Duodenal mucosa (tissue), 2 donors: ENCODE data around the gene GNGT2.

Experiments used
- H3K27ac ChIP-seq: one replicate; pipeline ENCODE4 v1.7.0; 2013; ENCODE audit warnings: low read depth, low read length
- H3K27me3 ChIP-seq, 2 donors: one replicate each; pipeline ENCODE4 v1.7.0; 2013; ENCODE audit warnings: low read length in 2 of 2, control low read depth in 1 of 2; ENCODE audit not compliant: insufficient read depth in 2 of 2, control insufficient read depth in 1 of 2
- H3K36me3 ChIP-seq, 2 donors: one replicate each; pipeline ENCODE4 v1.7.0; 2013; ENCODE audit warnings: low read length in 2 of 2, control low read depth in 1 of 2; ENCODE audit not compliant: insufficient read depth in 2 of 2, control insufficient read depth in 1 of 2
- H3K4me1 ChIP-seq, 2 donors: one replicate each; pipeline ENCODE4 v1.7.0; 2013; ENCODE audit warnings: low read length in 2 of 2, control low read depth in 1 of 2; ENCODE audit not compliant: insufficient read depth in 2 of 2, control insufficient read depth in 1 of 2
- H3K4me3 ChIP-seq, 2 donors: one replicate each; pipeline ENCODE4 v1.7.0; 2013; ENCODE audit warnings: low read length in 2 of 2, low read depth in 1 of 2
- H3K9ac ChIP-seq, 2 donors: one replicate each; pipeline ENCODE4 v1.7.0; 2013; ENCODE audit warnings: low read length in 2 of 2, low read depth in 1 of 2
- H3K9me3 ChIP-seq, 2 donors: one replicate each; pipeline ENCODE4 v1.7.0; 2013; ENCODE audit warnings: low read length in 2 of 2, control low read depth in 1 of 2; ENCODE audit not compliant: control insufficient read depth in 1 of 2

The GNGT2 gene

DNA sequence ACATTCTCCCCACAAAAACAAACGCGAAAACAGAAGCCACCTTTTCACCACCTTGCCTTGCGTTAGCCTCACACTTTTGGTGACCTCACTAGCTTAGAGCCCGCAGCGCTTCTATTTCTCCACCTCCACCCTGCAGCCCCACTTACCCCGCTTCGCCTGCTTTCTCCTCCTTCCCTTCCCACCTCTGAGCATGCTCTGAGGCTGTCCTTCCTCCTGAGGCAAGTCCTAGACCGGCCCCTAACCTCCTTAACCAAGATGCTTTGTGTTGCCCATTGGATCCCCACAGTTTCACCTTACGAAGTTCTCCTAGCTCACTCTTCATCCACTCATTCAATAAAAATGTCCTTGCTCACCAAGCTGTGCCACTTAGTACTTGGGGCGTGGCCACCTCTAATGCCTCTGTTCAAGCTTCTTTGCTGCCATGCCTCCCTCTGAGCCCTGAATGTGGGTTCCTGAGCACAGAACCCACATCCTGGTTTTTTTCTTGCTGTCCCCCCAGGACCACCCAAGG is 1.3 kb downstream of the GNGT2 start:
- peaks cover 4 to 5% of the 10 kb centered on the region in 2 donors for H3K27me3 ChIP-seq

GRCh38 chr17:49204516-49204915 is 5.9 kb downstream of the GNGT2 start:
- Histone ChIP-seq H3K36me3 (no peaks in the 10 kb centered on the region), H3K27me3 (peaks cover 4 to 5% of the 10 kb centered on the region in 2 donors), H3K4me3 (no peak overlapping the region), H3K4me1 (peaks cover 6 to 8% of the 10 kb centered on the region in 2 donors), H3K27ac (no peak overlapping the region), H3K9me3 (no peaks in the 10 kb centered on the region), H3K9ac (no peak overlapping the region)

More for the DNA sequence above, 1.3 kb downstream of the GNGT2 start:
- Histone ChIP-seq H3K9me3 (no peaks in the 10 kb centered on the region), H3K4me3 (peak overlapping the region; percentile 13 to 62), H3K27ac (no peak overlapping the region), H3K9ac (no peak overlapping the region), H3K36me3 (no peaks in the 10 kb centered on the region), H3K4me1 (peaks cover 16 to 19% of the 10 kb centered on the region in 2 donors)

DNA sequence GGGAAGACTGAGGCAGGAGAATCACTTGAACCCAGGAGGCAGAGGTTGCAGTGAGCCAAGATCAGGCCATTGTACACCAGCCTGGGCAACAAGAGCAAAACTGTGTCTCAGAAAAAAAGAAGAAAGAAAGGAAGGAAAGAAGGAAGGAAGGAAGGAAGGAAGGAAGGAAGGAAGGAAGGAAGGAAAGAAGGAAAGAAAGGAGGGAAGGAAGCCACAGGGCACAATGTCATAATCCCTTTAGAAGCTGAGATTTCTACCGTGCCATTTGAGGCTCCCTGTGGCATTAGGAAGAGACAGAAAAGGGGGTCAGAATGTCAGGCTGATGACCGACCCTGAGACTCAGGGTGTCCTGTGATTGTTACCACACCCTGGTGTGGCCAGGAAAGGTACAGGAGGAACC is 6.6 kb downstream of the GNGT2 start:
- H3K9me3 ChIP-seq, result no peaks in the 10 kb centered on the region
- no peak overlapping the region for H3K9ac ChIP-seq
- no peak overlapping the region for H3K4me3 ChIP-seq
- no peak overlapping the region for H3K27ac ChIP-seq
- peaks cover 0 to under 1% of the 10 kb centered on the region in 2 donors for H3K4me1 ChIP-seq
- H3K27me3 ChIP-seq, result peaks cover 0 to under 1% of the 10 kb centered on the region in 2 donors
- no peaks in the 10 kb centered on the region for H3K36me3 ChIP-seq

DNA sequence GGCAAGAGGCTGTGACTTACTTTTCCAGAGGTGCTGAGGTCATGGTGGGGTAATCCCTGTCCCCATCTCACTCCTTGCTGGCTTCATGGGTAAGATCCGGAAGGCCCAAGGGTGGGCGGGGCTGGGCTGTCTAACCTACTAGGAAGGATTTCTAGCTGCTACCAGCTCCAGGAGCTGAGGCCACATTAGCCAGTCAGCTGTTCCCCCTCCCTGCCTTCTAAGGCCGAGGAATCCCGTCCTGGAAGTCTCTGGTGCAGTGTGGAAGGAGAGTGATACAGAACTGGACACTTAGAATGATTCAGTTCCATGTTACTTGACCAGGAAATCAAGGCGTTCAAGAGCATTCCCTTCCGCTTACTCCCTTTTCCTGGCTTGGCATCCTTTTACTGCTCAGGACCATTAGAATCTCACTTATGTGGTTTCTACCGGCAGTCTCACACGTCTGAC is 8.9 kb downstream of the GNGT2 start:
- Histone ChIP-seq H3K27me3 (no peaks in the 10 kb centered on the region), H3K4me3 (no peak overlapping the region), H3K9ac (no peak overlapping the region), H3K27ac (no peak overlapping the region), H3K36me3 (no peaks in the 10 kb centered on the region), H3K9me3 (no peaks in the 10 kb centered on the region), H3K4me1 (no peaks in the 10 kb centered on the region)

GRCh38 chr17:49200423-49201083 is 9.8 kb downstream of the GNGT2 start:
- H3K27ac ChIP-seq, result no peak overlapping the region
- no peaks in the 10 kb centered on the region for H3K36me3 ChIP-seq
- no peaks in the 10 kb centered on the region for H3K4me1 ChIP-seq

DNA sequence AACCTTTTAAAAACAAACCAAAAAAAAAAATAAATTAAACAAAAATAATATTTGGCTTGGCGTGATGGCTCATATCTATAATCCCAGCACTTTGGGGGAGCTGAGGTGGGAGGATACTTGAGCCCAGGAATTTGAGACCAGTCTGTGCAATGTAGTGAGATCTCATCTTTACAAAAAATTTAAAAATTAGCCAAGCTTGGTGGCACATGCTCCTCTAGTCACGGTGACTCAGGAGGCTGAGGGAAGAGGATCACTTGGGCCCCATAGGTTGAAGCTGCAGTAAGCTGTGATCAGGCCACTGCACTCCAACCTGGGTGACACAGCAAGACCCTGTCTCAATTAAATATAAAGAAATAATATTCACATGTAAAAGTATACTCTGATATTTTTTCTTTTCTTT is 12.2 kb downstream of the GNGT2 start:
- Histone ChIP-seq H3K27me3 (no peaks in the 10 kb centered on the region), H3K4me3 (no peak overlapping the region), H3K9ac (no peak overlapping the region), H3K4me1 (peaks cover 4% of the 10 kb centered on the region in 2 donors), H3K27ac (no peak overlapping the region), H3K9me3 (no peaks in the 10 kb centered on the region), H3K36me3 (no peaks in the 10 kb centered on the region)

More at GRCh38 chr17:49200423-49201083, 9.8 kb downstream of the GNGT2 start:
- Histone ChIP-seq H3K4me3 (no peak overlapping the region), H3K9me3 (no peaks in the 10 kb centered on the region), H3K27me3 (no peaks in the 10 kb centered on the region), H3K9ac (no peak overlapping the region)

DNA sequence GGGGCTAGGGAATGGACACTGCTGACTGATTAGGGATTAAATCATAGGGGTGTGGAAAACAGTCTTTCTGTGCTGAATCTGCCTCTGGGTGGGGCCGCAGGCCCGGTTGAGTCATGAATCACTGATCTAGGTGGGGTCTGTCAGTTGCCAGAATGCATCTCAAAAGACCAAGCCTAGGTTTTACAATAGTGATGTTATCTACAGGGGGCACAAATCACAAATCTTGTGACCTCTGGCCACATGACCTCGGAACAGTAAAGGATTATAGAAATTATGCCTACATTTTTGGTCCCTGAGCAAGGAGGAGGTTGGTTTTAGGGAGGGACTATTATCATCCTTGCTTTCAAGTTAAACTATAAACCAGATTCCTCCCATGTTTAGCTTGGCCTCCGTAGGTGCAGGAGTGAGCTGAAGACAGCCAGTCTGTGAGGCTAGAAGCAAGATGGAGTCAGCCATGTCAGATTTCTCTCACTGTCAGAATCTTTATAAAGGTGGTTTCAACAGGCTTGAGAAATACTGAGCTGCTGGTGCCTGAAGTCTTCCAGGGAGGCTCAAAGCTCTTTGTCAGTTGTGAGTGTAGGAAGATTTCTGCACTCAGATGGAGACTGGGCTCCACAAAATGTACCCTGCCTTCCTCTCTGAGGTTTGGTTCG is 12.9 kb downstream of the GNGT2 start:
- Histone ChIP-seq H3K4me1 (peaks cover 4% of the 10 kb centered on the region in 2 donors), H3K9me3 (no peaks in the 10 kb centered on the region), H3K27me3 (no peaks in the 10 kb centered on the region), H3K27ac (no peak overlapping the region), H3K4me3 (no peak overlapping the region), H3K9ac (no peak overlapping the region), H3K36me3 (no peaks in the 10 kb centered on the region)

GRCh38 chr17:49196520-49196919 is 13.9 kb downstream of the GNGT2 start:
- no peaks in the 10 kb centered on the region for H3K27me3 ChIP-seq
- H3K9ac ChIP-seq, result no peak overlapping the region
- no peaks in the 10 kb centered on the region for H3K36me3 ChIP-seq
- no peaks in the 10 kb centered on the region for H3K9me3 ChIP-seq
- H3K4me1 ChIP-seq, result peaks cover 4% of the 10 kb centered on the region in 2 donors
- H3K4me3 ChIP-seq, result no peak overlapping the region
- H3K27ac ChIP-seq, result no peak overlapping the region

DNA sequence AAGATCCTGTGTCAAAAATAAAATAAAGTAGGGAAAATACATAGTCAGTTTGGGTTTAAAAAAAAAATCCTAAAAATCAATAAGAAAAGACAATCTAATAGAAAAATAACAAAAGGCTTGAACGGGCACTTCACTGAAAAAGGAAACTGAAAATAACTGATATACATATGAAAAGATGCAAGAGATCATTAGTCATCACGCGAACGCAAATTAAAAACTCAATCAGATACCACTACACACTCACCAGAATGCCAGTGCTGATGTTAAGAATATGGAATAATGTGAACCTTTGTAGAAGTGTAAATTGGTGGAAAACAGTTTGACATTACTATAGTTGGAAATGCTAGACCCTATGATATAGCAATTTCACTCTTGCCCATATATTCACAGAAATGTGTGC is 14.6 kb downstream of the GNGT2 start:
- Histone ChIP-seq H3K27ac (no peak overlapping the region), H3K9ac (no peak overlapping the region), H3K4me3 (no peak overlapping the region), H3K9me3 (no peaks in the 10 kb centered on the region), H3K27me3 (no peaks in the 10 kb centered on the region), H3K4me1 (peaks cover 4 to 8% of the 10 kb centered on the region in 2 donors), H3K36me3 (no peaks in the 10 kb centered on the region)

DNA sequence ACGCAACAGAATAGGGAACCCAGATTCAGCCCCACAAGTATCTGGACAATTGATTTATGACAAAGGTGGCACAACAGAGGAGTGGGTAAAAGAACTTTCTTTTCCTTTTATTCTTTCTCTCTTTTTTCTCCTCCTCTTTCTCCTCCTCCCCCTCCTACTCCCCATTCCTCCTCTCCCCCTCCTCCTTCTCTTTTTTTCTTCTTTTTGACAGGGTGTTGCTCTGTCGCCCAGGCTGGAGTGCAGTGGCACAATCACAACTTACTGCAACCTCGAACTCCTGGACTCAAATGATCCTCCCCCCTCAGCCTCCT is 16.1 kb downstream of the GNGT2 start:
- peak overlapping the region in 1 of 2 donors; percentile 18 for H3K9ac ChIP-seq
- no peak overlapping the region for H3K27ac ChIP-seq
- no peaks in the 10 kb centered on the region for H3K27me3 ChIP-seq
- H3K36me3 ChIP-seq, result no peaks in the 10 kb centered on the region
- no peaks in the 10 kb centered on the region for H3K9me3 ChIP-seq
- H3K4me3 ChIP-seq, result peak overlapping the region in 1 of 2 donors; percentile 75
- H3K4me1 ChIP-seq, result peaks cover 4 to 9% of the 10 kb centered on the region in 2 donors
